ENCODE results near the gene ARL2BP. TPM values are rescaled to one million over a fixed set of nuclear protein-coding genes. Genes with fewer than 3 reads are reported as not detected.

The ARL2BP gene
- total and polyA plus RNA-seq, 10 of the 15 experiments (the other 5 are each of a cell fraction or from before 2014, with no cell fraction given) = 12.5 to 56.6 (median 29.7) TPM

DNA sequence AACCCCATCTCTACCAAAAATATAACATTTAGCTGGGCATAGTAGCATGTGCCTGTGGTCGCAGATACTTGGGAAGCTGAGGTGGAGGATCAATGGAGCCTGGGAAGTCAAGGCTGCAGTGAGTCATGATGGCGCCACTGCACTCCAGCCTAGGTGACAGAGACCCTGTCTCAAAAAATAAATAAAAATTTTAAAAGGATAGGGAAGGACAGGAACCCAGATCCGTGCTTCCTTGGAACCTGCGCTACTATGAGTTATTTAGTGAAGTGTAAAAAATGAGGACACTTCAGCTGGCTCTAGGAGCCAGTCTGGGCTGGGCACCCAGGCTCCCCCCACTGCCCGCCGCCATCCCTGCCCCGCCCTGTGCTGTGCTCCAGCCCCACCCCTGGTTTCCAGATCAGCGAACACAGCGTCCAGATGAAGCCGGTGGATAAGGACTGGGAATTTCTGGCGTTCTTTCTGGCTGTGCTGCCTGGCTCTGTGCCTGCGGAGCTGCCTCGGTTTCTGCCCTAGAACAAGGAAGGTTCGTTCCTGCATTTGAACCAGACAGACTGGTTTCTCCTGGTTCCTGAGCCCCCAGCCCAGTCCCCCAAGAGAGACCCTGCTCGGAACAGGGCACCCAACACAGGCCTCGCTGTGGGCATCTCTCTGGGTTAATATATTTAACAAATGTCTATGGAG lies 20.9 kb downstream of the ARL2BP start:
- ATAC-seq (no peak), FAIRE-seq (no peak), DNase-seq (ENCODE audit: low read depth, low spot score) (no peak)
- ChIA-PET POLR2A (interaction anchor here (0.6 to 0.7 kb wide), 3 partner anchors 23 to 205 kb away, joined by 3 to 10 read pairs (median 3); no protein-coding TSS in a partner anchor), RAD21 (ENCODE audit: unreplicated experiment) (interaction anchor here (0.7 kb wide), 1 partner anchor 81 kb away, joined by 3 read pairs; no protein-coding TSS in a partner anchor), SMC1A (ENCODE audit: uncharacterized antibody, unreplicated experiment) (interaction anchor here (0.9 kb wide), 1 partner anchor 9 kb away, joined by 3 read pairs; no protein-coding TSS in a partner anchor), CTCF (interaction anchor here (0.6 kb wide), 1 partner anchor 1522 kb away, joined by 3 read pairs; no protein-coding TSS in a partner anchor)
- no TSS peak for BruUV-seq (replicated peaks)
- in situ Hi-C loops (cut with MboI) (no loop called here), intact Hi-C loops (cut with micrococcal nuclease; ENCODE audit: unreplicated experiment) (no loop called here)
- Histone ChIP-seq H3K79me2 (ENCODE audit: control insufficient read depth, insufficient read depth, low read length) (no peaks in the 10 kb centered on the region), H2AFZ (ENCODE audit: control insufficient read depth, low read depth, low read length) (no peak overlapping the region), H3K4me2 (ENCODE audit: control insufficient read depth, insufficient read depth) (no peak overlapping the region), H3K27ac (ENCODE audit: control insufficient read depth, insufficient read depth) (no peak overlapping the region), H3K9ac (ENCODE audit: control insufficient read depth, insufficient read depth, low read length) (no peak overlapping the region), H3K9me3 (replicated peaks; ENCODE audit: control insufficient read depth, insufficient read depth, low read length) (no peaks in the 10 kb centered on the region), H3K36me3 (ENCODE audit: control insufficient read depth in 2 of 2, insufficient read depth in 2 of 2, low read length in 1 of 2) (no peaks in the 10 kb centered on the region), H3K4me3 (no peak overlapping the region), H4K20me1 (ENCODE audit: control insufficient read depth, insufficient read depth) (no peaks in the 10 kb centered on the region), H3K4me1 (ENCODE audit: control insufficient read depth, insufficient read depth, low read length) (no peaks in the 10 kb centered on the region), H3K27me3 (replicated peaks in 1 of 2; ENCODE audit: control insufficient read depth in 2 of 2, insufficient read depth in 2 of 2, low read length in 1 of 2) (no peaks in the 10 kb centered on the region)
- TF ChIP-seq RBBP5 (conservative IDR thresholded peaks at IDR 0.05) = no peak
- no peak for TF ChIP-seq SREBF2 (IDR thresholded peaks at IDR 0.05; ENCODE audit: low read length)
- TF ChIP-seq, protein P1, sequence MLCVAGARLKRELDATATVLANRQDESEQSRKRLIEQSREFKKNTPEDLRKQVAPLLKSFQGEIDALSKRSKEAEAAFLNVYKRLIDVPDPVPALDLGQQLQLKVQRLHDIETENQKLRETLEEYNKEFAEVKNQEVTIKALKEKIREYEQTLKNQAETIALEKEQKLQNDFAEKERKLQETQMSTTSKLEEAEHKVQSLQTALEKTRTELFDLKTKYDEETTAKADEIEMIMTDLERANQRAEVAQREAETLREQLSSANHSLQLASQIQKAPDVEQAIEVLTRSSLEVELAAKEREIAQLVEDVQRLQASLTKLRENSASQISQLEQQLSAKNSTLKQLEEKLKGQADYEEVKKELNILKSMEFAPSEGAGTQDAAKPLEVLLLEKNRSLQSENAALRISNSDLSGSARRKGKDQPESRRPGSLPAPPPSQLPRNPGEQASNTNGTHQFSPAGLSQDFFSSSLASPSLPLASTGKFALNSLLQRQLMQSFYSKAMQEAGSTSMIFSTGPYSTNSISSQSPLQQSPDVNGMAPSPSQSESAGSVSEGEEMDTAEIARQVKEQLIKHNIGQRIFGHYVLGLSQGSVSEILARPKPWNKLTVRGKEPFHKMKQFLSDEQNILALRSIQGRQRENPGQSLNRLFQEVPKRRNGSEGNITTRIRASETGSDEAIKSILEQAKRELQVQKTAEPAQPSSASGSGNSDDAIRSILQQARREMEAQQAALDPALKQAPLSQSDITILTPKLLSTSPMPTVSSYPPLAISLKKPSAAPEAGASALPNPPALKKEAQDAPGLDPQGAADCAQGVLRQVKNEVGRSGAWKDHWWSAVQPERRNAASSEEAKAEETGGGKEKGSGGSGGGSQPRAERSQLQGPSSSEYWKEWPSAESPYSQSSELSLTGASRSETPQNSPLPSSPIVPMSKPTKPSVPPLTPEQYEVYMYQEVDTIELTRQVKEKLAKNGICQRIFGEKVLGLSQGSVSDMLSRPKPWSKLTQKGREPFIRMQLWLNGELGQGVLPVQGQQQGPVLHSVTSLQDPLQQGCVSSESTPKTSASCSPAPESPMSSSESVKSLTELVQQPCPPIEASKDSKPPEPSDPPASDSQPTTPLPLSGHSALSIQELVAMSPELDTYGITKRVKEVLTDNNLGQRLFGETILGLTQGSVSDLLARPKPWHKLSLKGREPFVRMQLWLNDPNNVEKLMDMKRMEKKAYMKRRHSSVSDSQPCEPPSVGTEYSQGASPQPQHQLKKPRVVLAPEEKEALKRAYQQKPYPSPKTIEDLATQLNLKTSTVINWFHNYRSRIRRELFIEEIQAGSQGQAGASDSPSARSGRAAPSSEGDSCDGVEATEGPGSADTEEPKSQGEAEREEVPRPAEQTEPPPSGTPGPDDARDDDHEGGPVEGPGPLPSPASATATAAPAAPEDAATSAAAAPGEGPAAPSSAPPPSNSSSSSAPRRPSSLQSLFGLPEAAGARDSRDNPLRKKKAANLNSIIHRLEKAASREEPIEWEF (IDR thresholded peaks at IDR 0.05; ENCODE audit: insufficient replicate concordance, low read depth, low read length) = no peak
- WGBS (ENCODE audit: insufficient coverage, insufficient replicate concordance, low lambda C conversion rate, missing lambda C conversion rate) = 54% methylated on average over 14 of the region's 16 CpGs
